ENCODE data around the gene PRKAA2. TPM values are rescaled to one million over a fixed set of nuclear protein-coding genes. Genes with fewer than 3 reads are reported as not detected.

The PRKAA2 gene
- total and polyA plus RNA-seq, 10 of the 15 experiments (the other 5 are each of a cell fraction or from before 2014, with no cell fraction given), result 0.01 TPM; not detected in 9

GRCh38 chr1:56755911-56756310, 110.8 kb downstream of the PRKAA2 start:
- WGBS (ENCODE audit: insufficient coverage, insufficient replicate concordance, low lambda C conversion rate, missing lambda C conversion rate), result 46% methylated on average over 2 of the region's 2 CpGs
- SMC1A ChIA-PET (ENCODE audit: uncharacterized antibody, unreplicated experiment), result interaction anchor here (0.9 to 1.2 kb wide), 2 partner anchors 8 to 37 kb away, joined by 3 read pairs; no protein-coding TSS in a partner anchor
- FAIRE-seq, result no peak

More at GRCh38 chr1:56755911-56756310, 110.8 kb downstream of the PRKAA2 start:
- Histone ChIP-seq H3K4me1 (ENCODE audit: control insufficient read depth, insufficient read depth, low read length) (no peaks in the 10 kb centered on the region), H3K4me2 (ENCODE audit: control insufficient read depth, insufficient read depth) (no peak overlapping the region), H3K4me3 (no peak overlapping the region), H2AFZ (ENCODE audit: control insufficient read depth, low read depth, low read length) (no peak overlapping the region), H3K27ac (ENCODE audit: control insufficient read depth, insufficient read depth) (no peak overlapping the region), H3K36me3 (ENCODE audit: control insufficient read depth in 2 of 2, insufficient read depth in 2 of 2, low read length in 1 of 2) (no peaks in the 10 kb centered on the region), H3K27me3 (replicated peaks in 1 of 2; ENCODE audit: control insufficient read depth in 2 of 2, insufficient read depth in 2 of 2, low read length in 1 of 2) (no peaks in the 10 kb centered on the region), H3K79me2 (ENCODE audit: control insufficient read depth, insufficient read depth, low read length) (no peaks in the 10 kb centered on the region), H3K9ac (ENCODE audit: control insufficient read depth, insufficient read depth, low read length) (no peak overlapping the region), H3K9me3 (replicated peaks; ENCODE audit: control insufficient read depth, insufficient read depth, low read length) (no peaks in the 10 kb centered on the region), H4K20me1 (ENCODE audit: control insufficient read depth, insufficient read depth) (no peaks in the 10 kb centered on the region)
- intact Hi-C loops (cut with micrococcal nuclease; ENCODE audit: unreplicated experiment), result no loop called here
- POLR2A ChIA-PET, result no interaction called here
- BruUV-seq (replicated peaks), result no TSS peak
- ATAC-seq (no peak), DNase-seq (ENCODE audit: low read depth, low spot score) (no peak)
- TF ChIP-seq GATAD2B (conservative IDR thresholded peaks at IDR 0.05; ENCODE audit: low read depth) (no peak), NR2C1 (IDR thresholded peaks at IDR 0.05) (no peak), HDAC6 (IDR thresholded peaks at IDR 0.05; ENCODE audit: unreplicated experiment) (no peak), CHD2 (IDR thresholded peaks at IDR 0.05; ENCODE audit: borderline replicate concordance, low read depth, low read length) (no peak), CHD1 (IDR thresholded peaks at IDR 0.05; ENCODE audit: low read depth, low read length) (no peak), E2F8 (IDR thresholded peaks at IDR 0.05; ENCODE audit: low read depth, partially characterized antibody) (no peak), ZNF592 (IDR thresholded peaks at IDR 0.05) (no peak), TCF3 (IDR thresholded peaks at IDR 0.05; ENCODE audit: borderline replicate concordance, insufficient read depth, low read depth, low read length) (no peak), IKZF1 (conservative IDR thresholded peaks at IDR 0.05) (no peak)
- TF ChIP-seq, protein P1, sequence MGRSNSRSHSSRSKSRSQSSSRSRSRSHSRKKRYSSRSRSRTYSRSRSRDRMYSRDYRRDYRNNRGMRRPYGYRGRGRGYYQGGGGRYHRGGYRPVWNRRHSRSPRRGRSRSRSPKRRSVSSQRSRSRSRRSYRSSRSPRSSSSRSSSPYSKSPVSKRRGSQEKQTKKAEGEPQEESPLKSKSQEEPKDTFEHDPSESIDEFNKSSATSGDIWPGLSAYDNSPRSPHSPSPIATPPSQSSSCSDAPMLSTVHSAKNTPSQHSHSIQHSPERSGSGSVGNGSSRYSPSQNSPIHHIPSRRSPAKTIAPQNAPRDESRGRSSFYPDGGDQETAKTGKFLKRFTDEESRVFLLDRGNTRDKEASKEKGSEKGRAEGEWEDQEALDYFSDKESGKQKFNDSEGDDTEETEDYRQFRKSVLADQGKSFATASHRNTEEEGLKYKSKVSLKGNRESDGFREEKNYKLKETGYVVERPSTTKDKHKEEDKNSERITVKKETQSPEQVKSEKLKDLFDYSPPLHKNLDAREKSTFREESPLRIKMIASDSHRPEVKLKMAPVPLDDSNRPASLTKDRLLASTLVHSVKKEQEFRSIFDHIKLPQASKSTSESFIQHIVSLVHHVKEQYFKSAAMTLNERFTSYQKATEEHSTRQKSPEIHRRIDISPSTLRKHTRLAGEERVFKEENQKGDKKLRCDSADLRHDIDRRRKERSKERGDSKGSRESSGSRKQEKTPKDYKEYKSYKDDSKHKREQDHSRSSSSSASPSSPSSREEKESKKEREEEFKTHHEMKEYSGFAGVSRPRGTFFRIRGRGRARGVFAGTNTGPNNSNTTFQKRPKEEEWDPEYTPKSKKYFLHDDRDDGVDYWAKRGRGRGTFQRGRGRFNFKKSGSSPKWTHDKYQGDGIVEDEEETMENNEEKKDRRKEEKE (IDR thresholded peaks at IDR 0.05), result no peak
- CTCF ChIA-PET, result no interaction called here
- in situ Hi-C loops (cut with MboI), result no loop called here
- RAD21 ChIA-PET (ENCODE audit: unreplicated experiment), result no interaction called here

All from GM12878 (cell line).